HG03442 (cell line): ENCODE data around the gene SLC2A9.
"Not testable (repeated sequence)": the region's sequence is repeated elsewhere in the genome, so short reads cannot be mapped to it uniquely, and the experiment has no call there.

Source experiments
- ATAC-seq: cut with Tn5 transposase; IDR thresholded peaks from one replicate; pipeline ENCODE4 v1.9.1; 2021; ENCODE audit warnings: mild to moderate bottlenecking, moderate library complexity; ENCODE audit not compliant: unreplicated experiment

Gene SLC2A9

GRCh38 chr4:9933956-9934355 lies 87.3 kb downstream of the SLC2A9 start:
- ATAC-seq = no peak

- ATAC-seq = no peak
Observed at GRCh38 chr4:9933184-9933583, 88.1 kb downstream of the SLC2A9 start.

- no peak for ATAC-seq
Observed at GRCh38 chr4:9932771-9933170, 88.5 kb downstream of the SLC2A9 start.

GRCh38 chr4:9931146-9931545 lies 90.2 kb downstream of the SLC2A9 start:
- ATAC-seq = no peak

- ATAC-seq = no peak
Observed at GRCh38 chr4:9929111-9929510, 92.2 kb downstream of the SLC2A9 start.

GRCh38 chr4:9927341-9928007 lies 93.8 kb downstream of the SLC2A9 start:
- no peak for ATAC-seq

- no peak for ATAC-seq
Observed at GRCh38 chr4:9926586-9926985, 94.7 kb downstream of the SLC2A9 start.

- ATAC-seq = no peak
Observed at GRCh38 chr4:9925750-9926439, 95.4 kb downstream of the SLC2A9 start.

GRCh38 chr4:9924750-9925149 lies 96.5 kb downstream of the SLC2A9 start:
- ATAC-seq = no peak

GRCh38 chr4:9923195-9923812 lies 98.0 kb downstream of the SLC2A9 start:
- ATAC-seq = no peak

- no peak for ATAC-seq
Observed at GRCh38 chr4:9921326-9921725, 100.0 kb downstream of the SLC2A9 start.

- no peak for ATAC-seq
Observed at GRCh38 chr4:9920029-9920428, 101.3 kb downstream of the SLC2A9 start.

- ATAC-seq = no peak
Observed at GRCh38 chr4:9919047-9919446, 102.2 kb downstream of the SLC2A9 start.

- no peak for ATAC-seq
Observed at GRCh38 chr4:9918484-9918883, 102.8 kb downstream of the SLC2A9 start.

GRCh38 chr4:9916937-9917336 lies 104.4 kb downstream of the SLC2A9 start:
- ATAC-seq = no peak

- ATAC-seq = no peak
Observed at GRCh38 chr4:9916346-9916745, 105.0 kb downstream of the SLC2A9 start.

- ATAC-seq = no peak
Observed at GRCh38 chr4:9913846-9914245, 107.5 kb downstream of the SLC2A9 start.

GRCh38 chr4:9906996-9907395 lies 114.3 kb downstream of the SLC2A9 start:
- ATAC-seq = no peak

- ATAC-seq = peak; percentile 49
Observed at GRCh38 chr4:9904976-9905587, 116.2 kb downstream of the SLC2A9 start.

- no peak for ATAC-seq
Observed at GRCh38 chr4:9903317-9903716, 118.0 kb downstream of the SLC2A9 start.

- no peak for ATAC-seq
Observed at GRCh38 chr4:9901257-9901656, 120.0 kb downstream of the SLC2A9 start.

GRCh38 chr4:9900633-9901032 lies 120.7 kb downstream of the SLC2A9 start:
- not testable (repeated sequence) for ATAC-seq
